ENCODE results near the gene HMCN2. TPM values are rescaled to one million over a fixed set of nuclear protein-coding genes. Genes with fewer than 3 reads are reported as not detected.

Gene HMCN2
- total and polyA plus RNA-seq, 4 donors: 0.24 to 1.8 (median 0.29) TPM

- TF ChIP-seq ZBTB33 (IDR thresholded peaks at IDR 0.05): no peak
Measured at GRCh38 chr9:130266236-130267098, 907 bp downstream of the HMCN2 start (continued).

GRCh38 chr9:130267930-130268329 is 2.4 kb downstream of the HMCN2 start:
- Histone ChIP-seq H3K9ac (ENCODE audit: low read depth in 1 of 2, low read length in 2 of 2) (no peak overlapping the region), H3K4me3 (ENCODE audit: low read depth in 1 of 3, low read length in 3 of 3) (no peak overlapping the region), H3K36me3 (ENCODE audit: control insufficient read depth in 4 of 4, insufficient read depth in 3 of 4, low read depth in 1 of 4, low read length in 3 of 4) (no peaks in the 10 kb centered on the region), H3K9me3 (ENCODE audit: control insufficient read depth in 4 of 4, low read length in 3 of 4) (no peaks in the 10 kb centered on the region), H3K4me1 (ENCODE audit: control insufficient read depth in 4 of 4, insufficient read depth in 4 of 4, low read length in 3 of 4) (peaks cover 10 to 25% (median 15%) of the 10 kb centered on the region in 4 donors), H3K27ac (ENCODE audit: low read depth in 1 of 2, low read length in 2 of 2) (no peak overlapping the region), H3K27me3 (ENCODE audit: control insufficient read depth in 4 of 4, insufficient read depth in 4 of 4, low read length in 3 of 4) (peaks cover 0 to 2% (median 0%) of the 10 kb centered on the region in 4 donors)
- DNase-seq (ENCODE audit: low spot score): no peak
- 91% methylated on average over 5 of the region's 5 CpGs for WGBS
- TF ChIP-seq REST (IDR thresholded peaks at IDR 0.05): no peak
- TF ChIP-seq RXRA (IDR thresholded peaks at IDR 0.05): no peak
- TF ChIP-seq EGR1 (IDR thresholded peaks at IDR 0.05; ENCODE audit: low read depth in 2 of 2): no peak
- TF ChIP-seq ATF3 (IDR thresholded peaks at IDR 0.05): no peak
- no peak for TF ChIP-seq MAX (IDR thresholded peaks at IDR 0.05)
- TF ChIP-seq ZBTB33 (IDR thresholded peaks at IDR 0.05): no peak
- TF ChIP-seq GABPA (IDR thresholded peaks at IDR 0.05 in 1 of 2, conservative IDR thresholded peaks at IDR 0.05 in 1 of 2): no peak
- no peak for TF ChIP-seq SP1 (IDR thresholded peaks at IDR 0.05)
- no peak for TF ChIP-seq RAD21 (IDR thresholded peaks at IDR 0.05)
- no peak for TF ChIP-seq FOXA1 (IDR thresholded peaks at IDR 0.05)
- no peak for TF ChIP-seq HNF4G (IDR thresholded peaks at IDR 0.05)
- no peak for TF ChIP-seq NR2F2 (IDR thresholded peaks at IDR 0.05)
- no peak for TF ChIP-seq FOXA2 (IDR thresholded peaks at IDR 0.05)
- no peak for TF ChIP-seq CTCF (IDR thresholded peaks at IDR 0.05; ENCODE audit: low read depth, low read length, missing input control)

Measured in liver (tissue), 9 donors.